SIG-M5 treated with dmso at 0.1 percent for 504 hours (cell line): ENCODE results near the gene ECM2.
A peak's percentile ranks its signal among the peaks of the same experiment; 100 is the strongest.

Experiments used
- DNase-seq: peaks from one replicate; lab custom pipeline; 2025; ENCODE audit not compliant: unreplicated experiment; lab: John Stamatoyannopoulos, UW

Gene ECM2

DNA sequence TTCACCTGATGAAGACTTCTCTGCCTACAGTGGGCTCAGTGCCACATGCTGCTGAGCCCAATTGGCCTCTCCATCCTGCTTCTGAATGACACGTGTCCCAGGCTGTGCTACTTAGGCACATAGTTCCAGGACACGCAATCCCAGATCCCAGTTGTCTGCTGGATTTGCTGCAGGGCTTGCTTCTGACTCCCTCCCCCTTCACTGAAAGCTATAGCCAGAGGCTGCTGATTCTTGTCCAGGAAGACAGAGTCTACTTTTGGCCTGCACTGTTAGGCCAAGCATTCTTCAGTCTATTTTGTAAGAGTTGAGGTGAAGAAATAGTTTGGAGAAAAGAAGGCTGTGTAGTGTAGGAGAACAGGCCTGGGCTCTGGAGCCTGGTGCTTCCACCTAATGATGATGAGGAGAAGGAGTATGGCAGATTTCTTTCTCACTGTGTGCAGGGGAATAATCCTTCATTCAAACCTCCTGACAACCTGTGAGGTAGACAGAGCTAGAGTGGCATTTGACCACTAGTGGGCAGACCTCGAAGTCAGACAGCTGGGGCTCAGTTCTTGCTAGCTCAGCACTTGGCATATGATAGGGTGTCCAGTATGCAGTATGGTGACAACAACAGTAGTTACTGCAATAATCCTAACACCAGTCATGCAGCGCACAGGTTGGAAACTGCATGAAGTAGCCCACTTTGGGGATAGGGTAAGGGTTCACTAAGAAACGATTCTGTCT is 34.0 kb downstream of the ECM2 start:
- peak; percentile 52 for DNase-seq

DNA sequence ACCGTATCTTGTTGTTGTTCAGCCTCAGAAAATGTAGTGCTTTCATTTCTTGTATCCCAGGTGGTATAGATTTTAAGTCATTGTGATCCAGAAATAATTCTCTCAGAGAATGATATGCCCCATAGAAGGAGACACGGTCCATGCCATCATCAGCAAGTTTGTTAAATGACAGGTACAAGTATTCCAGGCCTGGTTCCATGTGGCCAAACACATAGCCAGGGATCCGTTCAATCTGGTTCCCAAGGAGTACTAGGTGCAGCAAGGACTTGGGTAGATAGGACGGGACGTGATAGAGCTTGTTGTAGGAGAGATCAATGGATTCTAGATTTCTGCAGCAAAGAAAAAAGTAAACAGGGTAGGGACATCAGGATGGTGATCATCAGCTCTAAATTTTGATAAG is 35.1 kb downstream of the ECM2 start:
- no peak for DNase-seq

DNA sequence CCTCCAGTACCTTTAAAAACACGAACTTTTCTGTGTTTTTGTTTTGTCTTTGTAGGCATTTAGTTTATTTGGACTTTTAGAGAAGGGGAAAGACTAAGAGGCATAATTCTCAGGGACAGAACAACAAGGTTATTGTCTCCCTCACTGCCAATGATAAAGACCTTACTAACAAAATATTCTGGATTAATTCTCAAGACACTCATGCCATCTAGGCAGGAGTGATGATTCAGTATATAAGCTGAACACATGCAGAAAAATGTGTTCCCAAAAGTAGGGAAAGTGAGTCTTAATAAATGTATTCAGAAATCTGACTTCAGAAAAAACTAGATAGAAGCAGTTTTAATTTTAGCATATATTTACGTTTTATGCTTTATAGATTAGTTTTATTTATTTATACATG is 36.1 kb downstream of the ECM2 start:
- no peak for DNase-seq

DNA sequence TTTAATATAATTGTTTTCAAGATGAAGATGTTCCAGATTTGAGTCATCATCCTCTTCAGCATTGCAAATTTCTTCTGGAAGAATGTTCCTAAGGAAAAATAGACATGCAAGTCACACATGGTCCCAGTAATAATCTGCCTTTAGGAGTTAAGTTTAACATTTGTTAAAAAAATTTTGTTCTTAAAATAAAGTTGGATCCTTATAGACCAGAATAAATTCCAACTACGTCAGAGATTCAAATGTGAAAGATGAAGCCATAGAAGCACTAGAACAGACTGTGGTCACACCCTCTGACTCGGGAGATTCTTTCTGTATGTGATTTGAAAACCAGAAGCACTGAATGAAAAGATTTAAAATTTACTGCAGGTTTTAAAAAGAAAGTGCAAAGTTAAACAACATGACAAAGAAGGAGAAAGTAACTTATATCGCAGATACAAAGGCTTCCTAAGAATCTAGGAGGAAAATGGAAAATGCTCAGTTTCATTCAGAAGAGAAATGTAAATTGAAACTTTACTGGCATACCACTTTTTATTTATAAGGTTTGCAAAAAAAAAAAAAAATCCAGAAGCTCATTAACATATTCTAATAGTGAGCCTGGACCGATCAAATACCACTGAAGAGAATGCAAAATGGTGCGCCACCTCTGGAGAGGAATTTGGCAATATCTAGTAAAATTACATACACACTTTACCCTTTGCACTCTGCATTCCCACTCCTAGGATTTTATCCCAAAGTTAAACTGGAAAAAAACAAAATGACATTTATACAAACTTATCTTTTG is 39.2 kb downstream of the ECM2 start:
- DNase-seq, result no peak

DNA sequence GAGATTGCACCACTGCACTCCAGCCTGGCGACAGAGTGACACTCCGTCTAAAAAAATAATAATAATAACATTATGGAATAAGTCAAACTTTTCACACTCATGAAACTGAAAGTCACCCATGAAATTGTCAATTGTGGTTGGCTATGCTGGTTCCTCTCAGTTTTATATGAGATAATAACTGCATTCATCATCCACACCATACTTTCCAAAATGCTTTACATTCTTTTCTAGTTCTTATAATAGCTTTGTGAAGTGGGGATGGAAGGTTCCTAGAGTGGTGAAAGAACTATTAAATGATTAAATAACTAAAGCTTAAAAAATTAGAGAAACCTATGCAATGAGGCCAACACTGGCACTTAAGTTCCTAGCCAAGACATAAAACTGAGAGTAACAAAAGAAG is 40.9 kb downstream of the ECM2 start:
- DNase-seq, result no peak

DNA sequence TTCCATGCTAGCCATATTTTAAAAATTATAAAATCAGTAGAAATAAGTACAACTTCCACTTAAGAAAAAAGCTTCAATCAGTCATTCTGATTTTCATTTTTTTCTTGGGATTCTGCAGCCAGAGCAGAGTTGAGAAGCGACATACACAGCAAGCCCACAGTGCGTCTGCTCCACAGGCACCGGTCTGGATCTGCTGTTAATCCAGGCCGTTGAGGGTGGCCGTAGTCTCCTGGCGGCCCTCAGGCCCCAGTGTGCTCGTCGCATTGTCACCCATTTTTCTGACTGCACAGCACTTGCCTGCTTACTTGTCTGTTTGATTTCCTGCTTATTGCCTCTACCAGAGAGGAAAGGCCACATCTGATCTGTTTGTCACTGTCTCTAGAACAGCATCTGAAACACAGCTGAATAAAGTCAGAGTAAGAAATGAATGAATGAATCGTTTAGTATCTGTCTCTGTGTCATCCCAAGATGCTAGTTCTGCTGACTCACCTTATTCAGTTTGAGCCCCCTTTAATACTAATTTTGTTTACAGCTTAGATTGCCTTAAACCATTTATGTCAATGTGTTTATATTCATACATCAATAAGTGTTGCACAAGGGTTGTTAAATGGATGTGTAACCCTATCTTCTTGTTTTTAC is 41.9 kb downstream of the ECM2 start:
- no peak for DNase-seq

DNA sequence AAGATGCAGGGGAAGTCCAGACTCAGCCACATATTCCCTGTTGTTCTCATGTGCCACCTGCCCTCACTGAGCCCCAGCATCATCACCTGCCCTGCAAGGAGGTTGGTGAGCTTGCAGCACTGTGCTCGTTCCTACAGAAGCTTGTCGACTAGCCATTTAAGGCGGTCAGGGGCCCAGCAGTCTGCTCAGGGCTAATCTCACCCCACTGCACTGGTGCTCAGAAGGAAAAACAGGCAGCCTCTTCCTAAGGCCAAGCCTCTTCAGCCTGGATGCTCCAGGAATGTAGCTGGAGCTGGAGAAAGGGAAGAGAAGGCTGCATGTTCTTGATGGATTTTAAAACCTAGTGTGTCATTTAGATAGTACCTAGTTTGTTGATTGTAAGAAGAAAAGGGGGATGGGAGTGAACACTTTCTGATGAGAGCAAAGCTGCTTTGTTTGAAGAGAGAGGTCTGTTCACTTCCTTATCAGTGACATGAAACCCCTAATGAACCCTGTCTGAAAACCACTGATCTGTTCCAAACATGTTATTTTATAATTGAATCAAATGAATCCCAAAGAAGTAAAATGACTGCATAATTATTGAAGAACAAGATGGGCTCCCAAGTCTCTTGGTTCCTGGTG is 42.9 kb downstream of the ECM2 start:
- no peak for DNase-seq

DNA sequence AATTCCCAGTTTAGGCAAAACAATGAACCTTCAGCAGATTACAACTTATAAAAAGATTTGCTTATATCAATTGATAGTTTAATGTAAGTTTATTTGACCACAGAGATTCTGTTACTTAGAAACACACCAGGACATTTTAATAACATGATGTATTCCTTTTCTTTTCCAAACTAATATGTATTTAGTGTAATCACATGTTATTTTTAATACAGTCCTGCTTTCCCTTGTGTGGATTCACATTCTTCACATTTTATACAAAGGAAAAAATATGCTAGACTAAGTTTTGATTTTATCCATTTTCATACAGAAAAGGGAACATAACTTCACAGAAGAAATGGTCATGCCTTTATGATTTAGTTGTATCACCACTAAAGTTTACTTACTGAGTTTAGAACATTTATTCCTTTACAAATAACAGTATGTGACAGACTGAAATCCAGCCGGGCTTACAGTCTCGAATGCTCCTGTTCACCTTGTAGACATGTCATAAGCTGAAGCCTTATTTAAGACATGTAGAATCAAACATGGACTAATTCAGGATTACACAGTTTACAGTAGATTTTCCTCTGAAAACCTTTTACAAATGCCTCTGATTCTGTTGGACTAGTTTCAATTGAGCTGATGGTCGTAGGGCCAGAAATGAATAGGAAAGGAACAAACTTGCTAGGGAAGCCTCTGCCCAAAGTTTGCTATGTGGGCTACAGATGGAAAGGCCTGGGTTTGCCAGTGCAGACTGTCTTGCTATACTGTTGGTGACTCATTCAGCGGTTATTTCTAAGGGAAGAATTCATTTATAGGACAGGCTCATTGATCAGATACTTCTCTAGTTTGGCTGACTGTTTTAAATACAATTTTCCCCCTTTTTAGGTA is 46.9 kb downstream of the ECM2 start:
- DNase-seq, result no peak

DNA sequence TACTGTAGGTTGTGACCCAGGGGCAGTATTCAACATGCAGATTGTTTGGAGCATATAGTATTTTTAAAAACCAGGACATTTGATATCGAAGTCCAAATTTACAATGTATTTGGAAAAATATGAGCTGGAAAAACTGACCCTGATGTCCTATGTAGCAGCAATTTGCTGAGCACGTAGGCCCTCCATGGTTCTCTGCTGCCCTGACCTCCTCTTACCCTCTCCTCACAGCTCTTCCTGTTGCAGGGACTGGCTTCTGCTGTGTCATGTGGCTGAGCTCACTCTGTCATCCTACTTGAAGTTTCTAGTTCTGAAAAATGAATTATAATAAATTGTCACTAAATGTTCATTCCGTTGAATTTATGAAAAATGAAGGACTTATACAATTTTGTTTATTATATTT is 49.4 kb downstream of the ECM2 start:
- DNase-seq, result no peak

DNA sequence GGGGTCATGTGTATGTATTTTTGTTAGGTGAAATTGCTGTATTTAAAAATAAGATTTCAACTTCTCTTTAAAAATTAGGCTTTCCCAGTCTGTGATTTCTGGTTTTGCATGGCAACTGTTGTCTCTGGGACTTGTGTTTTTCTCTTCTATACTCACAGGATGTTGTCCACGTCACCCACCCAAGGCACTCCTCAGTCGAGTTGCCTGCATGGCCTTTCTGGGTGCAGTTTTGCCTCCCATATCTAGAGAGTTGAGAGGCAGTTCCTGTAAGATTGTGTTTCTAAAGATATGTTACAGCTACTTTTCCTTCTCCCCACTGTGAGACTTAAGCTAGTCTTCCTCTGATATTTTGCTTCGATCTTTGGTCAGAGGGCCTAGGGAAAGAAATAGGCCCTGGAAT is 51.2 kb downstream of the ECM2 start:
- DNase-seq, result no peak

DNA sequence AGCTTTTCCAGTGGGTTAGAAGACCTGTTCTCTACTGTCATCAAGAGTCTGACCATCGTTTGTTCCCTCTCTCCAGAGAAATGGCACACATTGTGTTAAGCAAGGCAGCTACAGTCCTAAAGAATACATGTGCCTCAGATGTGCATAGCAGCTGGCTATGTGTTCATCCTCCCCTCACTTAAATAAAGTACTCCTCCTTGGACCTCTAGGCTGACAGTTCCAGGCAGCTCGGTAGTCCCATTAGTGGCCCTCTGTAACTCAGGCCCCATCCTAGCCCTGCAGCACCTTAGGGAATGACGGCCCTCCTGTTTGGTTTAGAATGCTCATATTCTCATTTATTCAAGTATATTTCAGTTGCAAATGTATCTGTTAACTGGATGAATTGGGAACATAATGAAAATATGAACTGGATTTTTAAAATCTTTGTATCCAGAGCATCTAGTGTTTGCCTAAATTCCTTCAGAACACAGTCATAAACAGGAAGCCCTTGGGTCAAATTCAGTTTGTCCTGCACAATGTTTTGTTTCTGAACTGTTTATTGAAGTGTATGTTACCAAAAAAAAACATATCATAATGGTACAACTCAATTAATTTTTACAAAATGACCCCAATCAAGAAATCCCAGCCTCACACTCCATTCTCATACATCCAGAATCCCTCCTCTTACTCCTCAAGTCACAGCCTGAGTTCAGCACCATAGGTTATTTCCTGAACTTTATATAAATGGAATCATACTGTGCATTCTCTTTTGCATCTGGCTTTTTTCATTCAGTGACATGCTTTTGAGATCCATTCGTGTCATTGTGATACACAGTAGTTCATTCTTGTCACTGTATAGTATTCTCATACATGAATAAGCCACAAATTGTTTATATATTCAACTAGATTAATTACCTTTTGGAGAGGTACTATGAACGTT is 51.9 kb downstream of the ECM2 start:
- no peak for DNase-seq

DNA sequence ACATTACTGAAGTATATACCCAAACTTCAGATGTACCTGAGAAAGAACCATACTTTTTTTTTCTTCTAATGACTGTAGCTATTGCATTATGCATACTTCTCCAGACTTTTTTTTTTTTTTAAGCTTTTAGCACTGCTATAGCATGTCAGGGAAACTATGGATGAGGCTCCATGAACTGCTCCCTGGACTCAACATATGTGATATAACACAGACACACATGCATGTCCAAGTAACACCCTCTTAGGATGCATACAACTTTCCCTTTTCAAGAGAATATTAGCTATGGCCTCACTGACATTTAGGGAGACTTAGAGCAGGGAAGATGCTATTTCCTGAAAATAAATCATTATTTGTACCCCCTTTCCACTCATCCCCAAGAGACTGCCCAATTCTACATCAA is 53.0 kb downstream of the ECM2 start:
- DNase-seq, result no peak

DNA sequence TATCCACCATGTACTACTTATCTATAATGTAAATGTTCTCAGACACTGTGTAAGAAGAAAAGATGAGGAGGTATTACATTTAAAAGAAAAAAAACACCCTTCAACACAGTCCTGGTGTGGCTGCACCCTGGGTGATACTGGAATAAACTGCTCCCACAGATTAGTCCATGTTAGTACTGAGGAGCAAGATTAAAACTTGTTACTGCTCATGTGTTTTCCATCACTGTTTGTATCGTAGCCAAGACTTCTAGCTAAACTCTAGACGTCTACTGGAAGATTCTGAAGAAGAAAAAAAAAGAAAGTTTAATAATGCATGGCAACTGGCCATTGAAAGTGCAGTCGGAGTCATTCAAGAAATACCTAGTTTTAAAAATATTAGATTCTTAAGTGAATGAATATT is 53.5 kb downstream of the ECM2 start, which contains the start of gene ASPN:
Gene ASPN (minus strand): TSS at position 178 of the 400 bp plus-strand sequence.
- DNase-seq, result no peak

DNA sequence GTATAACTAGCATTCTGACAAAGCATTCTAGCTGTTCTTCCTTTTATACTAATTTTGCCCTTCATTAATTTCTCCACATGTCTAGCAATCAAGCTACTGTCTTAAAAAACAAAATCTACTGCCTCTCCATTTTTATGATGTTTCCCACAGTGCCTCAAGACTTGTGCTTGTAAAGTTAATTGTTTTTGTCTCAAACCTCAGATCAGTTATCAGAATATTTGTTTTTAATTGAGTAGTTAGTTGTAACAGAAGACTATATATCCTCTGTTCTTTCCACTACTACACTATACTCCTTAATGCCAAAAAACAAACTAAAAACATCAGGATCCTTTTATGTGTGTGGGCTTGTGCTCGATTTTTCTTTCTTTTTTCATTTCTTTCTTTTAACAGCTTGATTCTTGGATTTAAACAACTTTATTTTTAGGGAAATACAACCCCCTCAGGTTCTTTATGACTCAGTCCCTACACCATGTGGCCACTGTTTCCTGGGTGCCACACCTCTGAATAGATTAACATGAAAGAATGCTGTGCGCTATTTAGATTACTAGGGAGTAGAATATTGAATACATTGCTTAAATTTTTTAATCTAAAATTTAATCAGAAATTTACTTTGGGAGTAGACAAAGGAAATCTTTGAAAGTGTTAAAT is 54.7 kb downstream of the ECM2 start:
- no peak for DNase-seq

DNA sequence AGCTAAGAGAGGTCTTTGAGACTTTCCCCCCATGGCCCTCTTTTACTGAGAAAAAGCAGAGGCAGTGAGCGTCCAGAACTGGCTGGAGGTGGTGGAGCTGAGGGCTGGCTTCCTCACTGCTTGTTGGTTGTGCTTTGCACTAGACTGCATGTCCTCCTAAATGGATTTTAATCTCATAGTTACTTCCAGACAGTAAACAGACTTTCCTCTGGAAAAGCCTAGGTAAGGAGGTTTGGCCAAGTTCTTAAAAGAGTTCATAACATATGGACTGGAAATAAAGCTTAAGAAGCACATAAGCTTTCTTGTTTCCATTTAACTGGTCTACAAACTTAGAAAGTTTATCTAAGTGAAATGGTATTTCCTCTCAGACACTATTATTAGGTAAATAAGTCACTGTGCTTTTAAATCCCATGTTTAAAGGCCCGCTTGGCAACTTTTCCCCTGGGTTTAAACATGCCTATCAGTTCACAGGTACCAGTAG is 55.5 kb downstream of the ECM2 start:
- no peak for DNase-seq

DNA sequence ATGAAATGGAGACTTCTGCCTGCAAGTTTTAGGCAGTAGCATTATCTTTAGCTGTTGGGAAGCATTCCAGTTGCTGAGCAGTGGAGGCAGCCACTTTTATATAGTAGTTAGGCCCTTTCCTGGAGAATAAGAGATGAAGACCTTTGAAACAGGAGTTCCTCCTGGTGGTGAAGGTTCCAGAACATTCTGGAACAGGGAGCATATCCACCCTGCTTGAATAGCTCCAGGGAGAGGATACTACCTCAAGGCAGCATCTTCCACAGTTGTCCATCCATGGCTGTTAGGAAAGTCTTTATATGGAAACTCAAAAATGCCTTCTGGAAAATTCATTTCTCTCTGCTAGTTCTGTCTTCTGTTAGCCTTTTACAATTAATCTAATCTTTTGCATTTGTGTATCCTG is 56.4 kb downstream of the ECM2 start:
- no peak for DNase-seq

DNA sequence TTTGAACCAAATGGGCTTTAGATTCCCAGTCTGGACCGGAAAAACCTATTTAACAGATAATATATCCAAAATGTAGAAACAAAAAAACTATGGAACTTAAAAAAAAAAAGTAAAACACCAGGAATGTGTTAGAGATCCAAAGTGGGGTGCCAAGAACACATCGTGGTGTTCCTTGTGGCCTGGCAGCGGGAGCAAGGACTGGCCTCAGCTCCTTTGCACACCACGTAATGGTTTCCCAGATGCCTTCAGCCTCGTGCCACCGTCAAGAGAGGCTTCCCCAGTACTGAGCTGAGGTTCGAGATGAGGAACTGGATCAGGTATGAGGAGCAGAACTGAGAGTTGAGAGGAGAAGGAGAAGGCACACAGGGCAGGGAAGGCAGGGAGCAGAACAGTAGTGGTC is 57.0 kb downstream of the ECM2 start:
- no peak for DNase-seq

DNA sequence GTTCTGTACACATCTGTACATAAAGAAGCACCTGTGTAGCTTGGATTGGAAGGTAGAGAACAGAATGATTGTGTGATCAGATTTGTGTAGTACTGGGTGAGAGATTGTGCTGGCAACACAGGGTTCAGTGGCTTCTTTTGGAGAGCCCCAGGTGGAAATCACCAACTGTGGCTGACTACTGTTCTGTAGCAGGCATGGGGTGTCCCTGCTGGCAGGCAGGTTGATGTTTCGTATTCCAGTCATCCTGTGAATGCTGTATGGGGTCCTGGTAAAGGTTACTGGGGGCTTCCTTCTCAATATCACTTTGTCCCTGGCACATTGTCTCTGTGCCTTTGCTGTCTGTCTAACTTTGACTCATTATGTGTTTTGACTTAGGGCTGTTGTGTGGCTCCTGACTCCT is 58.8 kb downstream of the ECM2 start:
- no peak for DNase-seq

DNA sequence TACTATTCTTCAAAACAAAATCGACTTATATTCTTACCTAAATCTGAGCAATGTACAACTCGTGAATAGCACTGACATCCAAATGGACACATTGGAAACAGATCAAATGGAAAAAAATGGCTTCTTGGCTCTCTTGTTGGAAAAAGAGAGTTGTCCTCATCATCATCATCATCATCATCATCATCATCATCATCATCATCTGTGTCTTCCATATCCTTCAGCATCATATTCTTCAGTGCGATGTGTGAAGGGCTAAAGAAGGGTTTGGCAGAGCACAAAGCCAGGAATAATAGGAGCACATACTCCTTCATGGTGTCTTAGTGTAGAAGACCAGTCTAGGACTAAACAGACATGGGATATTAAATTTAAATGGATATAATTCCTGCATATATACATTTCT is 61.2 kb downstream of the ECM2 start:
- no peak for DNase-seq
